SK-N-MC (cell line): ENCODE data around the gene SLC6A15.

Experiments
- EZH2 ChIP-seq: fragments of 200-600 bp; sonication (generic); IDR thresholded peaks from one replicate; pipeline ENCODE4 v1.6.1; 2017; ENCODE audit warnings: antibody characterized with exemption
- POLR2AphosphoS5 ChIP-seq: IDR thresholded peaks from 2 replicates; pipeline ENCODE4 v1.6.1; 2012; ENCODE audit warnings: mild to moderate bottlenecking, low read depth, low read length, borderline replicate concordance

DNA sequence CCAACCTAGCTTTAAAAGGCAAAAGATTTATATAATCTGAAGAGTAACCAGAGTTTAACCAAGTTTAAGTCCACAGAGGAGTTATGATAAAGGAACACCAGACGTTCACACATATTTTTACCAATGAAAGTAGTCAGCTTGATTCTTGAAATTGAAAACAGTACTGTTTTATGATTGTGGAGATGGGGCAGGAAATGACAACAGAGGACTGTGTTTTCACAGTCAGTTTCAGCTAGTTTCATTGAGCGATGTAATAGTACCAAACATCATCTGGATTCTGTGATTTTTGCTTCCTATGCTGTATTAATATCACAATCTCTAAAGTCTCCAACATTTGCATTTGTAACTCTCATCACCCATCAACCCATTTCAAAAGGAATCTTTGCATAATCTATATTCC is 34.2 kb upstream of the SLC6A15 start:
- TF ChIP-seq EZH2 (no peak), POLR2AphosphoS5 (no peak)
